DMS 273 (cell line): ENCODE results near the gene NTRK2.
A peak's percentile ranks its signal among the peaks of the same experiment; 100 is the strongest.

Source experiments
- DNase-seq: peaks from one replicate; lab custom pipeline; 2025; ENCODE audit not compliant: unreplicated experiment; lab: John Stamatoyannopoulos, UW

Gene NTRK2

GRCh38 chr9:84812847-84813246, 143.3 kb downstream of the NTRK2 start:
- no peak for DNase-seq

GRCh38 chr9:84815554-84815953, 146.0 kb downstream of the NTRK2 start:
- no peak for DNase-seq

- DNase-seq = no peak
These were observed 147.5 kb downstream of the NTRK2 start for GRCh38 chr9:84817038-84817437.

GRCh38 chr9:84818791-84819190, 149.3 kb downstream of the NTRK2 start:
- DNase-seq = no peak

GRCh38 chr9:84819491-84819991, 150.0 kb downstream of the NTRK2 start:
- no peak for DNase-seq

DNA sequence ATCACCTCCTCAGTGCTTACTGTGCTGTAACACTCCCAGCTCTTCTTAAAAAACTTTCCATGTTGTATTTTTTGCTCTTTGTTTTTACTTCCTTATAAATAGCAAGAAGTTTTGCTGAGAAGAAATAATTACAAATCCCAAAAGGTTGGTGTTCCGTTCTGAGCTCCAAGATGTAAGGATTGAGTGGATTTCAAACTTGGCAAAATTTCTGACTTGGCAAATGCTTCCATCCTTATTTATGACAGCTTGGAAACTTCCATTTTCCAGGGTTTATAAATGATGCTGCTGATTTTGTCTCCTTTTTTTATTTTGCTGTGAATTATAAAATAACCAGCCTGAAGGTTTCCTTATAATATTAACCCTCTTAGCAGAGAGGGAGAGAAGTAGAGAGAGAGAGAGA, 151.9 kb downstream of the NTRK2 start:
- DNase-seq = no peak

DNA sequence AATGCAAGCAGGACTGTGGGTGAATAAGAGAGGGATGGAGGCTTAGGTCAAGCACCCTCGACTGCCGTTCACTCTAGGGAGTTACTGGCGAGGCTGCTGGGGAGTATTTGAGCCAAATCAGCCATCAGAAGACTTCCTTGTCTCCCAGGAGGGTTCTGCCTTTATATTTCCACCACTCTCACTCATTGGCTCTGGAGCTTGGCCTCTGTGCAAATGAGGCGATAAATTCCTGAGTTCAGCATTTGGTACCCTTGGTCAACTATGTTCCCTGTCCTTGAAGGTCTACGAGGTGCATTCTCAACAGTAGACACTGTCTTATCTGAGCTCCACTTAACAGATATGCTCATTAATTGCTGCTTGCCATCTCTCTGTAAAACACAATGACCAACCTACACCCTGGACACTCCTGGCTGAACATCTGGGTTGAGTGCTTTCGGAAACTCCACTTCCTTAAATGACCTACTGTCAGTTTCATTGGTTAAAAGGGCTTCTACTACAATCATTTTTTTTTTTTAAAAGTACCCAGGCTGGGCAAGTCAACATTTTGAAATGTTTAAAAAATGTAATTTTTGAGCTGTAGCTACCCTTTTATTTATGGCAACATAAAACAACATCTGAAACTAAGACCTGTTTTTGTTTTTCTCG, 153.2 kb downstream of the NTRK2 start:
- no peak for DNase-seq

GRCh38 chr9:84823421-84824271, 154.1 kb downstream of the NTRK2 start:
- no peak for DNase-seq

DNA sequence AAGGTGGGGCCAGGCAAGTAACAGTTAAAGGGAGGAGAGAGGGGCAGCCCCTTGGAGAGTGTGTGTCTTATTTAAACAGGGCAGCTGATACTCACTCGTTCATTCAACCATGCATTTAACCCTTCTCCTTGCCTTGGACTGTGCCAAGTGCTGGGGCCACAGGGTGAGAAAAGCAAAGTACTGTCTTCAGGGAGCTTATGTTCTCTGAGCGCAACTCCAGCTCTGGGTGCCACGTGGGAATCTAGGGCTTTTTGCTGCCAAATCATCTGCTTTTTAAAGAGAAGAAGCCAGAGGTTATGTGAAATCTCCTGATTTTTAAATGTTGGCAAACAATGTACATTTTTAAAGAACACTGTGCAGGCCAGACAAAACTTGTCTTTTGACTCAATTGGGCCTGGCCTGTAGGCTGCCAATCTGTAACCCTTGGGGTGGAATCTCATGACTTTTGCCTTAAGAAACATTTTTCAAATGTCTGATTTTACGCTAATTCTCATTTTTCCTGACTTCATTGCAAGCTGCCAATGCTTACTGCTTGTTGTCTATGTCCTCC, 157.8 kb downstream of the NTRK2 start:
- no peak for DNase-seq

- peak; percentile 1 for DNase-seq
These were observed 158.5 kb downstream of the NTRK2 start for GRCh38 chr9:84828046-84828445.

- no peak for DNase-seq
These were observed 159.9 kb downstream of the NTRK2 start for GRCh38 chr9:84829471-84829870.

- no peak for DNase-seq
These were observed 160.6 kb downstream of the NTRK2 start for GRCh38 chr9:84829997-84830696.

- DNase-seq = no peak
These were observed 161.8 kb downstream of the NTRK2 start for GRCh38 chr9:84831377-84831776.

DNA sequence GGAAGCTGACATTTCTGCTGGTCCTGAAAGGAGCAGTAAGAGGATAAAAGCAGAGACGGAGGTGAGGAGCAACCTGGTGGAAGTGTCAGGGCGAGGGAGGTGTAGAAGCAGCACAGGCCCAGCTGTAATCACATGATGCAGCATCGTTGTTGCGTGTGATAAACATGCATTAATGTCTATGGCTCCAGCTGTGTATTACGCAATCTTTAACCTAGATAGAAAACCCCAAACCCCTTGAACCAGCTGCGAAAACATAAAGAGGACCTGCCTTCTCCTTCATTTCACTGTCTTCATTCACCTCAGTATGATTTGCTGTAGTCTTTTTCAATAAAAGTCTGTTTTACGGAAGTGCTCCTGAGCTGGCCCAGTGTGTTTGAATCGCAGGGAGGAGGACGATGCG, 162.9 kb downstream of the NTRK2 start:
- no peak for DNase-seq

- DNase-seq = no peak
These were observed 164.9 kb downstream of the NTRK2 start for GRCh38 chr9:84834426-84834825.

DNA sequence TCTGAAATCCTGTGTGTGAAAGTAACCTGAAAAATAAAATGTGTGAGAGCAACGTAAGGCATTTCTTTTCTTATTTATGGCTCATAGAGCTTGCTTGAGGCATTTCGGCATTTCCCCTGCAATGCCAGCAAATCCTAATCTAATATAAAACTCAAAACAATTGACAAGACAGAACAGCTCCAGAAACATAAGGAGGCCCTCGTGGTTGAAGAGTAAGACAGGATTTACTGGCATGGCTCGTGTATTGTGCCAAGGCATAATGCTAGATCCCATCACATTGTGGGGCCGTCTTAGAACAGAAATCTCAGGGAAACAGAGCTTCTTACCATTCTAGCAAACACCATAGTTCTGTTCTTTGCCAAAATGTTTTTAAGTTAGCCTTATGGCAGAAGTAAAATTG, 166.2 kb downstream of the NTRK2 start:
- DNase-seq = no peak

GRCh38 chr9:84838879-84839278, 169.3 kb downstream of the NTRK2 start:
- no peak for DNase-seq

GRCh38 chr9:84839541-84839940, 170.0 kb downstream of the NTRK2 start:
- DNase-seq = peak; percentile 22

DNA sequence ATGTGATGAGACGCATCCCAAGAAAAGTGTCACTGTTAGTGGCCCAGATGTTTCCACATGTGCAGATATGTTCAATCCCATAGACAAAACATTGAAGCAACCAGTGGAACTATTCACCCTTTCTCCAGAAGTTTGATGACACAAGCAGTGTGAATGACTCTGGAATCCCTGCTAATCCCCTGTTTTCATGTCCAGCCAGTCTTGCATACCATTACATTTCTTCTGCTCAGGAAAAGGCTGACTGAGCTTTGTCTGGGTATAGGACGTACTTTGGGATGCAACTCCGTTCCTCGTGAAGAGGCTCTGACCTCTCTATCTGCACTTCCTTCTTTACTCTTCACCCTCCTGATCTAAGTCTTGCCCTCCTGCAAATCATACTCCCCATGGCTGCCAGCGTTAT, 172.4 kb downstream of the NTRK2 start:
- DNase-seq = no peak

GRCh38 chr9:84843175-84843824, 173.8 kb downstream of the NTRK2 start:
- no peak for DNase-seq
